HuH-7 (cell line): ENCODE data around the gene FAM180A.
"Not testable (repeated sequence)": the region's sequence is repeated elsewhere in the genome, so short reads cannot be mapped to it uniquely, and the experiment has no call there.

Source experiments
- DNase-seq: peaks from one replicate; pipeline ENCODE4 v3.0.0; 2011; ENCODE audit warnings: low spot score

The FAM180A gene

GRCh38 chr7:135737306-135737647 is 11.3 kb downstream of the FAM180A start:
- not testable (repeated sequence) for DNase-seq

GRCh38 chr7:135736586-135737305 is 11.9 kb downstream of the FAM180A start:
- no peak for DNase-seq

GRCh38 chr7:135734343-135734689 is 14.3 kb downstream of the FAM180A start:
- no peak for DNase-seq

- DNase-seq = no peak
These were observed 14.8 kb downstream of the FAM180A start for GRCh38 chr7:135733603-135734342.

- no peak for DNase-seq
These were observed 17.5 kb downstream of the FAM180A start for GRCh38 chr7:135731131-135731530.

- no peak for DNase-seq
These were observed 19.4 kb downstream of the FAM180A start for GRCh38 chr7:135729230-135729629.

GRCh38 chr7:135728136-135728669 is 20.4 kb downstream of the FAM180A start, which contains the start of gene SLC13A4:
TSS of gene SLC13A4 (minus strand) at chr7:135728186. CDS start at chr7:135727496, 690 bp downstream.
- DNase-seq = no peak

GRCh38 chr7:135726911-135727673 is 21.5 kb downstream of the FAM180A start:
- no peak for DNase-seq

GRCh38 chr7:135726276-135726788 is 22.3 kb downstream of the FAM180A start:
- no peak for DNase-seq

- DNase-seq = no peak
These were observed 25.2 kb downstream of the FAM180A start for GRCh38 chr7:135723411-135723810.

GRCh38 chr7:135721198-135721820 is 27.3 kb downstream of the FAM180A start:
- no peak for DNase-seq

GRCh38 chr7:135719688-135720087 is 28.9 kb downstream of the FAM180A start:
- no peak for DNase-seq

GRCh38 chr7:135718794-135719437 is 29.7 kb downstream of the FAM180A start:
- DNase-seq = no peak

- no peak for DNase-seq
These were observed 30.4 kb downstream of the FAM180A start for GRCh38 chr7:135718219-135718618.

GRCh38 chr7:135717693-135718092 is 30.9 kb downstream of the FAM180A start:
- no peak for DNase-seq

GRCh38 chr7:135716677-135717238 is 31.9 kb downstream of the FAM180A start:
- no peak for DNase-seq

GRCh38 chr7:135715673-135716072 is 32.9 kb downstream of the FAM180A start:
- DNase-seq = no peak

- DNase-seq = no peak
These were observed 33.5 kb downstream of the FAM180A start for GRCh38 chr7:135715055-135715522.

- DNase-seq = no peak
These were observed 34.0 kb downstream of the FAM180A start for GRCh38 chr7:135714534-135715009.

GRCh38 chr7:135713836-135714470 is 34.7 kb downstream of the FAM180A start:
- DNase-seq = no peak
